SK-N-SH (cell line): ENCODE results near the gene ME3.

ENCODE experiments used
- CHD2 ChIP-seq: fragments of 150-350 bp; IDR thresholded peaks from 2 replicates; pipeline ENCODE4 v1.6.1; 2018; ENCODE audit warnings: low read length; ENCODE audit not compliant: partially characterized antibody
- ELF1 ChIP-seq: IDR thresholded peaks from 2 replicates; pipeline ENCODE4 v1.4.0; 2012
- EP300 ChIP-seq, 2 experiments: IDR thresholded peaks; 2 replicates each; pipeline versions ENCODE4 v1.4.0 to v1.6.1; 2012; ENCODE audit warnings: borderline replicate concordance in 1 of 2, low read depth in 1 of 2, low read length in 1 of 2
- GABPA ChIP-seq: IDR thresholded peaks from 2 replicates; pipeline ENCODE4 v1.4.0; 2012; ENCODE audit warnings: low read depth, mild to moderate bottlenecking
- MXI1 ChIP-seq: IDR thresholded peaks from 2 replicates; pipeline ENCODE4 v1.6.1; 2012; ENCODE audit warnings: mild to moderate bottlenecking, low read depth, low read length, improper control_type of control experiment
- NRF1 ChIP-seq: IDR thresholded peaks from 2 replicates; pipeline ENCODE4 v1.6.1; 2012; ENCODE audit warnings: low read depth, mild to moderate bottlenecking, low read length
- POLR2AphosphoS5 ChIP-seq: IDR thresholded peaks from 2 replicates; pipeline ENCODE4 v1.6.1; 2012; ENCODE audit warnings: low read depth, low read length
- RAD21 ChIP-seq: IDR thresholded peaks from 2 replicates; pipeline ENCODE4 v1.6.1; 2012; ENCODE audit warnings: mild to moderate bottlenecking, low read length
- RCOR1 ChIP-seq: fragments of 150-350 bp; IDR thresholded peaks from 2 replicates; pipeline ENCODE4 v1.6.1; 2017; ENCODE audit warnings: antibody characterized with exemption, low read length
- SIN3A ChIP-seq: IDR thresholded peaks from 2 replicates; pipeline ENCODE4 v1.6.1; 2012; ENCODE audit warnings: low read depth, mild to moderate bottlenecking, low read length, moderate library complexity, borderline replicate concordance
- TEAD4 ChIP-seq: IDR thresholded peaks from 2 replicates; pipeline ENCODE4 v1.4.0; 2012; ENCODE audit warnings: mild to moderate bottlenecking, borderline replicate concordance; ENCODE audit not compliant: insufficient read depth
- YY1 ChIP-seq: IDR thresholded peaks from 2 replicates; pipeline ENCODE4 v1.4.0; 2012; ENCODE audit warnings: low read depth, mild to moderate bottlenecking
- TF ChIP-seq, protein P1 (sequence below): fragments of 200-600 bp; sonication (generic); IDR thresholded peaks from 2 replicates; pipeline ENCODE4 v1.6.1; 2017; ENCODE audit warnings: antibody characterized with exemption, mild to moderate bottlenecking, moderate library complexity
- TF ChIP-seq, protein P2 (sequence below): IDR thresholded peaks from 2 replicates; pipeline ENCODE4 v1.6.1; 2012; ENCODE audit warnings: mild to moderate bottlenecking, low read depth, low read length, moderate library complexity

GRCh38 chr11:86571273-86571948 lies 101.0 kb downstream of the ME3 start:
- TF ChIP-seq, protein P1, sequence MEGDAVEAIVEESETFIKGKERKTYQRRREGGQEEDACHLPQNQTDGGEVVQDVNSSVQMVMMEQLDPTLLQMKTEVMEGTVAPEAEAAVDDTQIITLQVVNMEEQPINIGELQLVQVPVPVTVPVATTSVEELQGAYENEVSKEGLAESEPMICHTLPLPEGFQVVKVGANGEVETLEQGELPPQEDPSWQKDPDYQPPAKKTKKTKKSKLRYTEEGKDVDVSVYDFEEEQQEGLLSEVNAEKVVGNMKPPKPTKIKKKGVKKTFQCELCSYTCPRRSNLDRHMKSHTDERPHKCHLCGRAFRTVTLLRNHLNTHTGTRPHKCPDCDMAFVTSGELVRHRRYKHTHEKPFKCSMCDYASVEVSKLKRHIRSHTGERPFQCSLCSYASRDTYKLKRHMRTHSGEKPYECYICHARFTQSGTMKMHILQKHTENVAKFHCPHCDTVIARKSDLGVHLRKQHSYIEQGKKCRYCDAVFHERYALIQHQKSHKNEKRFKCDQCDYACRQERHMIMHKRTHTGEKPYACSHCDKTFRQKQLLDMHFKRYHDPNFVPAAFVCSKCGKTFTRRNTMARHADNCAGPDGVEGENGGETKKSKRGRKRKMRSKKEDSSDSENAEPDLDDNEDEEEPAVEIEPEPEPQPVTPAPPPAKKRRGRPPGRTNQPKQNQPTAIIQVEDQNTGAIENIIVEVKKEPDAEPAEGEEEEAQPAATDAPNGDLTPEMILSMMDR = peak; percentile 59
- TF ChIP-seq TEAD4 = no peak
- TF ChIP-seq NRF1 = no peak
- TF ChIP-seq YY1 = no peak
- no peak for TF ChIP-seq SIN3A
- TF ChIP-seq EP300 (IDR thresholded peaks at IDR 0.05; ENCODE audit: borderline replicate concordance in 1 of 2, low read depth in 1 of 2, low read length in 1 of 2) = no peak
- TF ChIP-seq RAD21 = peak; percentile 46
- no peak for TF ChIP-seq CHD2
- no peak for TF ChIP-seq GABPA
- no peak for TF ChIP-seq MXI1
- no peak for TF ChIP-seq ELF1
- TF ChIP-seq RCOR1 = no peak
- TF ChIP-seq, protein P2, sequence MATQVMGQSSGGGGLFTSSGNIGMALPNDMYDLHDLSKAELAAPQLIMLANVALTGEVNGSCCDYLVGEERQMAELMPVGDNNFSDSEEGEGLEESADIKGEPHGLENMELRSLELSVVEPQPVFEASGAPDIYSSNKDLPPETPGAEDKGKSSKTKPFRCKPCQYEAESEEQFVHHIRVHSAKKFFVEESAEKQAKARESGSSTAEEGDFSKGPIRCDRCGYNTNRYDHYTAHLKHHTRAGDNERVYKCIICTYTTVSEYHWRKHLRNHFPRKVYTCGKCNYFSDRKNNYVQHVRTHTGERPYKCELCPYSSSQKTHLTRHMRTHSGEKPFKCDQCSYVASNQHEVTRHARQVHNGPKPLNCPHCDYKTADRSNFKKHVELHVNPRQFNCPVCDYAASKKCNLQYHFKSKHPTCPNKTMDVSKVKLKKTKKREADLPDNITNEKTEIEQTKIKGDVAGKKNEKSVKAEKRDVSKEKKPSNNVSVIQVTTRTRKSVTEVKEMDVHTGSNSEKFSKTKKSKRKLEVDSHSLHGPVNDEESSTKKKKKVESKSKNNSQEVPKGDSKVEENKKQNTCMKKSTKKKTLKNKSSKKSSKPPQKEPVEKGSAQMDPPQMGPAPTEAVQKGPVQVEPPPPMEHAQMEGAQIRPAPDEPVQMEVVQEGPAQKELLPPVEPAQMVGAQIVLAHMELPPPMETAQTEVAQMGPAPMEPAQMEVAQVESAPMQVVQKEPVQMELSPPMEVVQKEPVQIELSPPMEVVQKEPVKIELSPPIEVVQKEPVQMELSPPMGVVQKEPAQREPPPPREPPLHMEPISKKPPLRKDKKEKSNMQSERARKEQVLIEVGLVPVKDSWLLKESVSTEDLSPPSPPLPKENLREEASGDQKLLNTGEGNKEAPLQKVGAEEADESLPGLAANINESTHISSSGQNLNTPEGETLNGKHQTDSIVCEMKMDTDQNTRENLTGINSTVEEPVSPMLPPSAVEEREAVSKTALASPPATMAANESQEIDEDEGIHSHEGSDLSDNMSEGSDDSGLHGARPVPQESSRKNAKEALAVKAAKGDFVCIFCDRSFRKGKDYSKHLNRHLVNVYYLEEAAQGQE = peak; percentile 55; the same call in 1 of the 2 replicates
- TF ChIP-seq POLR2AphosphoS5 = no peak
